SKM-1 (cell line): ENCODE results near the gene ARHGAP24.
A peak's percentile ranks its signal among the peaks of the same experiment; 100 is the strongest.

ENCODE experiments used
- DNase-seq: peaks from one replicate; lab custom pipeline; 2025; ENCODE audit not compliant: unreplicated experiment; lab: John Stamatoyannopoulos, UW

The ARHGAP24 gene

DNA sequence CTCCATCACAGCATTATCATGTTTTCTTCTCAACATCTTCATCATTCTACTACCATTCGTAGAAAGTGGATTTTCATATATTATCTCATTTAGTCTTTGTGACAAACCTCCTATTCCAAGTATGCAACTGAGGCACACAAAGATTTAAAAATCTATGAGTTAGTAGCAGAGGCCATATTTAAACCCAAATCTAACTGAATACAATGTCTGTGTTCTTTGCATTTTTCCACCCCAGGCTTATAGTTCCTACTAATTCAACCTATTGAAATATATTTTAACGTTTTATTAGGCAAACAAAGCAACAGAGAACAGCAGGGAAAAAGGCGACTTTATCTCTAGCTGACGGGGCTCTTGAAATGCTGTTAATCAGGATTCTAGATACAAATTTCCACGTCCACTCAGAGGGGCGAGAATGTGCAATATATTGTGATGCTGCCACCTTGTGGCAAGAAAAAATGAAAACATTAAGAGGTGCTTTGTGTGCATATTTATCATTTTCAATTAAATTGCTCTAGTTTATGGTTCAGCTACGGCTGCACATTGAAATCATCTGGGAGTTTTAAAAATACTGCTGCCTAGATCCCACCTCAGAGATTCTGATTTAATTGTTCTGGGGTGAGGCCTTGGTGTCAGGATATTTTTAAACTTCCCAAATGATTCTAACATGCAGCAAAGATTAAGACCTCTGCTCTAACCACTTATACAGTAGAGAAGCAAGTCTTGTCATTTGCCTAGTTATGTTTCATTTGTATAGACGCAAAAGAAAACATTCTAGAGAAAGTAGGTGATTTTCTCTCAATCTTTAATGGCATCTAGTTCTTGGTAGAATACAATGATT, 569.0 kb downstream of the ARHGAP24 start:
- DNase-seq, result peak; percentile 26

DNA sequence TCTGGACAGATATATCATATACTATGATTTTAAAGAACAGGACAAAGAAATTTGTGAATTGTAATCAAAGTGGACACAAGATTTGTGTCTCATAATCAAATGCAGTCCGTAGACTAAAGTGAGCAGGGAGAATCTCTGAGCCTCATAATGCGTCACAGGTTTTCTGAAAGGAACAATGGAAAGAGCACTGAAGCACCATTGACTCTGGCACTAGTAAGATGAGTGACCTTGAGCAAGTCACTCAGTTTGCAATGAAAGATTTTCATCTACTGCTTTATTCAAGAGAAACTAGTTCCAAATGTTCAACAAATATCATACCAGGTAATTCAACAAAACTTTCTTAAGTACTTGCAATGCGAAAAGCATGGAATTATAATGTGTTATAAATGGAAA, 569.6 kb downstream of the ARHGAP24 start:
- DNase-seq, result no peak

DNA sequence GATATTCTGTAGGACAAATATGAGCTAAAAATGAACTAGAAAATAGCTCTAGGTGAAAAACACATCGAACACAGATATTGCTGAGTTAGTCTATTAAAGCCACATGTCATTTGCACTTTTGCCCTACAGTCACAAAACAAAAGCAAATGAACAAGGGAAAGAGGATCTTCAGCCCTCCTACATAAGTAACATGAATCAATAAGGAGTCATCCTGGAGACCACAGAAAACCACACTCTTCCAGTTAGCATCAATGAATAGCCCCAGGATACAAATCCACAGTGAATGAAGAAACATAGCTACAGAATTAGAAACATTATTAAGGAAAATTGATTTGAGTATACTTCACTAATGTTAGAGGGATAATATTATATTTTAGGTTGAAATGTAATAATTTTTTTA, 573.5 kb downstream of the ARHGAP24 start:
- no peak for DNase-seq

DNA sequence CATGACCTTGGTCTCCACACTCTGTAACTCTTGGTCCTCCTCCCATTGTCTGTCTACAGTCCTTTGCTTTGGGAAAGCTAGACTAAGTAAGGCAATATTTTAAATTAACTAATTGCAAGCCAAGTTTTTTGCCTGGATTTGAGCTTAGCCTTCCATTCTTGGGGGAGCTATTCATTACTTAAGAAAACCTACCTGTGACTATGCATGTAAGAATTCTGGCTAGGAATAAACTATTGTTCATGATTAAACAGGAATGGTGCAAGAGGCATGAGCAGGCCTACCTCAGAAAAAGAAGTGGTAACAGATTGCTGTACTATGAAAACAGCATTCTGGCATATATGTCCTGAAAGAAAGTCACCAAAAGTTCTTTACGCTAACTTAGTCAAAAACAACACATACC, 575.5 kb downstream of the ARHGAP24 start:
- DNase-seq, result no peak
